ENCODE results near the gene DCST1.

The DCST1 gene

GRCh38 chr1:155014709-155015508 lies 18.7 kb upstream of the DCST1 start:
- no peak for DNase-seq

DNA sequence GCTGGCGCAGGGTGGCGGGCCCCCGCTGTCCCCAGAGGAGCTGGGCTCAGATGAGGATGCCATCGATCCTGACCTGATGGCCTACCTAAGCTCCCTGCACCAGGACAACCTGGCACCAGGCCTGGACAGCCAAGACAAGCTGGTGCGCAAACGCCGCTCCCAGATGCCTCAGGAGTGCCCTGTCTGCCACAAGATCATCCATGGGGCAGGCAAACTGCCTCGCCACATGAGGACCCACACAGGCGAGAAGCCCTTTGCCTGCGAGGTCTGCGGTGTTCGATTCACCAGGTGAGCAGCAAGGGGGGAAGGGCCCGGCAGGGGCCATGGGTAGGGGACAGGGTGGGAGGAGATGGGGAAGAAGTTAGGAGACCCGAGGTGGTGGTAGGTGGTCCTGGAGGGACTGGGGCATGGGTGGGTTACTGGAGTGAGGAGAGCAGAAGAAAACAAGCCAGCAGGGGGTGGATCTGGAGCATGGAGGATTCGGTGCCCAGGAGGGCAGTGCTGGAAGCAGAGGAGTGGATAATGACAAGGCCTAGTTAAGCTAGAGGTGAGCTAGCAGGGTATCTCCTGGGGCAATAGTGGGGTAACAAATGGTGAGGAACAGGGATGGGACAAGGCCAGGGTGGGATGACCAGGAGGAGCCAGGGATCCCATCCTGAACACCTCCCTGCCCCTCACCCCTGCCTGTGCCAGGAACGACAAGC lies 17.9 kb upstream of the DCST1 start:
- no peak for DNase-seq

DNA sequence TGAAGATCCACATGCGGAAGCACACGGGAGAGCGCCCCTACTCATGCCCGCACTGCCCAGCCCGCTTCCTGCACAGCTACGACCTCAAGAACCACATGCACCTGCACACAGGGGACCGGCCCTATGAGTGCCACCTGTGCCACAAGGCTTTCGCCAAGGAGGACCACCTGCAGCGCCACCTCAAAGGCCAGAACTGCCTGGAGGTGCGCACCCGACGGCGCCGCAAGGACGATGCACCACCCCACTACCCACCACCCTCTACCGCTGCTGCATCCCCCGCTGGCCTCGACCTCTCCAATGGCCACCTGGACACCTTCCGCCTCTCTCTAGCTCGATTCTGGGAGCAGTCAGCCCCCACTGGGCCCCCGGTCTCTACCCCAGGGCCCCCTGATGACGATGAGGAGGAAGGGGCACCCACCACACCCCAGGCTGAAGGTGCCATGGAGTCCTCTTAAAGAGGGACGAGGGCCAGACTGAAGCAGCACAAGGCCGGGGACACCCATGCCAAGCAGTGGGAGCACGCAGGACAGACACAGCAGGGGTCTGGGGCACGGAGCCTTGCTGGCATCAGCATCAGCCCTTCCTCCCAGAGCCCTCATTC lies 17.3 kb upstream of the DCST1 start:
- no peak for DNase-seq

GRCh38 chr1:155017041-155017945 lies 16.3 kb upstream of the DCST1 start:
- peak; percentile 86 for DNase-seq

DNA sequence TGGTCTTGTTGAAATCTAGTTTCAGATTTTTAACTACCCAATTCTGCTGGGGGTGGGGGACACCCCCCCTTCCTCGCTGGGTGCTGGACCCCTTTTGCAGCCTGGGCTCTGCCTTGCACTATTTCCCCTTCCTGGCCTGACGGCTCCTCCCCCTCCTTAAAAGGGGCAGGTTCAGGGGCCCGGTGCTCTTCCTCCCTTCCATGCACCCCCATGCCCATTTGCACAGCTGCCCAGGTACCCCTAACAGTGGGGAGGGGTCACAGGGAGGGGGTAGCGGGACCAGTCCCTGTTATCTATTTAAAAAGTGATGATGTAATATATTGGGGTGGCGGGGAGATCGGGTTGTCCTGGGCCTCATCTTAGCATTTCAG lies 15.7 kb upstream of the DCST1 start:
- DNase-seq, result no peak

DNA sequence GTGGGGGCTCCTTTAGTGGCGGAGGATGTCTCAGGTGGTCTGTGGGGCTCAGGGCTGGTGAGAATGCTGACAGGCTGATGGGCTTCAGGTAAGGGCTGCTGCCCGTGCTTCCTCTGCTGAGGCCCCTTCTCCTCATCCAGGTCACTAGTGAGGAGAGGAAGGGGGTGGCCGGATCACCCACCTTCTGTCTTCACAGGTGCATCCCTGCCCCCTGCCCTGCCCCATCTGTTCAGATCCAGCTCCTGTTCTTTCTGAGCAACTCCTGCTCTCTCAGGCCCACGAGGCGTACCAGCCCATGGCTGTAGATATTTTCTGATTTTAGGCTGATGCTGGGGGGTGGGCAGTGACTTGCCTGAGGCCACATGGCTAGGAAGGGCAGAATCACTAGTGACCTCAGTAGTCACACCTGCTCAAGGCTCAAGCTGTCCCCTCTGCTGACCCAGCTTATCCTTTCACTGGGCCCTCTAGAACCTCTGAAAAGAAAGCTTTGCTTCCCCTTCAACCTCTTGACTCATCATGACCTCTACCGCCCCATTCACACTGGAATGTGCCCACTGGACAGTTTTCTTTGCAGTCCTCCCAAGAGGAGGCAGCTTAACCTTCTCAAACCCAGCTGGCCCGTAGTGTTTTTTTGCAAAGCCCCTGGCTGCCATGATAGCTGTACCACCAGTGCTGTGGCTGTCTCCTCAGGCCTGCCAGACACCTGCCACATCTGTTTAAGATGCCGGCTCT lies 14.8 kb upstream of the DCST1 start:
- DNase-seq, result no peak

GRCh38 chr1:155019377-155020245 lies 14.0 kb upstream of the DCST1 start:
- no peak for DNase-seq

- no peak for DNase-seq
These were observed 11.3 kb upstream of the DCST1 start for GRCh38 chr1:155022136-155022926.

GRCh38 chr1:155022927-155023236 lies 10.7 kb upstream of the DCST1 start:
- no peak for DNase-seq

GRCh38 chr1:155023627-155024026 lies 10.0 kb upstream of the DCST1 start:
- DNase-seq, result no peak

DNA sequence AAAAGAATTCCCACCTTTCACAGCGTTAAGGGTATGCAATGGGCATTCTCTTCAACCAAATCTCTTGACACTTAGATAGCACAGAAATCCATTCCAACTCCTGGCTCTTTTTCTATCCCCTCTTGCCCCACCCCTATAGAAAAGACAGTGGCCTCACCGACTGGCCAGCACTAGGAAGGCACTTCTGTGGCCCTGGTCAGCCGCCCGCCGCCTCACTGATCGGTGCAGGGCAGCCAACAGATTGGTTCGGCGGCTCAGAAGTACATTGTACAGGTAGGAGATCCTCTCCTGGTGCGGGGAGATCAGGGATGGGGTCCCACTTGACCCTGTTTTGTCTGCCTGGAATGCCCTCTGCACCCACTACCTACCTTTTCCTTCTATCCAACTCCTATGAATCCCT lies 9.3 kb upstream of the DCST1 start:
- no peak for DNase-seq

- no peak for DNase-seq
These were observed 7.5 kb upstream of the DCST1 start for GRCh38 chr1:155026154-155026553.

DNA sequence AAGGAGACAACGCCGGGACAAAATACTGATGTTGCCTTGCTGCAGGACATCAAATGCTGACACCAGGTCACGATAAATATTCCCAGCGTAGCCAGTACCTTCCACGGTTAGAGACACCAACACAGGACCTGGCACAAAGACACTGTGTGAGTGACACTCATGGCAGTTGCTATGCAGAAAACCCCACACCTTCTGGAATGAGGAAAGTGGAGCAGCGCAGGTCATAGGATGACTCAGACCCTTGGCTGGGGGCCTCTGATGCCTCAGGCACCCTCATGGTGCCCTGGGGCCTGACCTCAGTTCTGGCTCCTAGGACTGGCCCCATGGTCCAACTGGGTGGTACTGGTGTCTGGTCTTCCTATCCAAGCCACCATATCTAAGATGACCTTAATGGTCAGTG lies 7.0 kb upstream of the DCST1 start:
- DNase-seq, result no peak

- no peak for DNase-seq
These were observed 3.9 kb upstream of the DCST1 start for GRCh38 chr1:155029513-155030242.

GRCh38 chr1:155030243-155030795 lies 3.3 kb upstream of the DCST1 start:
- DNase-seq, result no peak

GRCh38 chr1:155030899-155031298 lies 2.7 kb upstream of the DCST1 start:
- DNase-seq, result no peak

DNA sequence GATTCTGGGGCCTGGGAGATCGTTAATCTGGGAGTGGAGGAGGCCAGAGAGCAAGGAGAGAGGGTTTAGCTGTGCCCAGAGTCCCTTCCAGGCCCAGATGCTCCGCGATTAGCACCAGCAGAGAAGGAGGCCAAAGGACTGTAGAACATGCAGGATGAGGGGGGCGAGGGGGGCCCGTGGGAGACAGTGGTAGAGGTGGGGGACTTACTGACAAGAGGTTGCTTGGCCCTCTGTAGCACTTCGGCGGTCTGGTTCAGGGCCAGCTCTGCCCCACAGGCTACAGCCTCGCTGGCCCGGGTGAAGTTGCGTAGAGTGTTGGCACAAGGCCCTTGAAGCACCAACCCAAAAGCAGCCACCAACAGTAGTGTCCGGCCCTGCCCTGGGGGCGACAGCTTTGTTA lies 738 bp upstream of the DCST1 start:
- DNase-seq, result no peak

- no peak for DNase-seq
These were observed 939 bp downstream of the DCST1 start for GRCh38 chr1:155034318-155035208.

GRCh38 chr1:155035936-155036335 lies 2.3 kb downstream of the DCST1 start:
- DNase-seq, result no peak
